ENCODE measurements around the gene ANO3.
"Not testable (repeated sequence)": the region's sequence is repeated elsewhere in the genome, so short reads cannot be mapped to it uniquely, and the experiment has no call there.

ANO3 gene

GRCh38 chr11:26331911-26332571, at the start of gene ANO3:
ANO3 (plus strand) TSS chr11:26332130; CDS start chr11:26332276, 146 bp downstream.
- DNase-seq: peak; percentile 13

DNA sequence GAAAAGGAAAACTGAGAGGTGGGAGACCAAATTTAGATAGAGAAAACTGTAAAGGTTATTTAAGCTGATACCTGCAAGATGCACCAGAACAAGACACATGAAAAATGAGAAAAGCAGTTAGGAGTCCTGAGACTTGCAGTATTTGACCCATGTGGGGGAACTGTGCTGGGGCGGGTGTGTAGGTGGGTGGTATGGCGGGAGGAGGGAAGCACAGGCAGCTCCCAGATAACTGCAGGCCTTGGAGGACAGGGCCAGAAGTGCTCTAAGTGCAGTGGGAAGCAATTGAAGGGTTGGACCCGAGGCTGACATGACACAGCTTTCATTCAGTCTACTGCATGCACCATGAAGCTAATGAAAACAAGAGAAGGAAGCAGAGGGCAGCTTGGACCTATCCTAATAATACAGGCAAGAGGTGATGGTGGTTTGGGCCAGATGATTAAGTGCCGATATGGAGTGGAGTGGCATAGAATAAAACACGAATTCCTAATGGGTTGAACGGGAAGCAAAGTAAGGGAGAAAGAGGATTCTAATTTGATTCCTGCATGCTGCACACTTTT, 48.0 kb upstream of the ANO3 start:
- DNase-seq: no peak

GRCh38 chr11:26285608-26286007, 46.3 kb upstream of the ANO3 start:
- DNase-seq: no peak

DNA sequence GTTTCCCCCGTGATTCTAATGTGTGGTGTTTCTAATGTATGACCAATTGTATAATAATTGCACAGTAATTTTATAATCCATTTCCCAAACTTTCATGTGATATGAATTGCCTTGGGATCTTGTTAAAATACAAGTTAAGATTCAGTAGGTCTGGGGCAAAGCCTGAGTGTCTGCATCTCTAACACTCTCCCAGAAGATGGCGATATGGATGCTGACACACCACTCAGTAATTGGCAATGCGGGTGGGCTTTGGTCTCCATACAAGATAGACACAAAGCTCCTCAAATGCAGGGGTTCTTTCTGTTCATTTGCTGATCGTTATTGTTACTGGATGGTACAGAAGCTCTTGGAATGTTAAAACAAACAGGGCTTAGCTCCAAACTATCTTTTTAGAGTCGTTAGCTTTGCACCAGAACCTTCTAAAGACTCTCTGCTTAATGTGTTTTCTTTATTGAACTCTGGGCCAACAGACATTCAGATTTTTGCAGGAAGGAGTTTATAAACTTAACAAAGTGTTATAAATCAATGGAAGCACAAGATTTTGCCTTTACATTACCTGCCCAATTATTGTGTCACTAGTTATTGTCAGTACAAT, 45.4 kb upstream of the ANO3 start:
- DNase-seq: no peak

DNA sequence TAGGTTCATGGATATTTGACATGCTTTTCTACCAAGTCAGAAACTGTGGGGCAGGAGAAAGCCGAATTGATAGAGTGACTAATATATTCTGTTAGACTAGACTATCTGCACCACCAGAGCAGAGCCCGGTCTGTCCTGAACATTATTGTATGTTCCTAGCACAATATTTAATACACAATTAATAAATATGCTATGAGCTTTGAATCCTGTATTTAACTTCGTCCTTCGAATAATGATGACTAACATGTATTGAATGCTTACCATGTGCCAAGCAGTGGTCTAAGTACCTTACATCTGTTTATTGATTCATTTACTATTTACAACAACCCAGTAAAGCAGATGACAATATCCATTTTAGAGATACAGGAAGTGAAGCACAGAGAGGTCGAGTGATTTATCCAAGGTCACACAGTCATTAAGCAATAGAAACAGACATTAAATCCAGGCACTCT, 44.8 kb upstream of the ANO3 start:
- DNase-seq: no peak

DNA sequence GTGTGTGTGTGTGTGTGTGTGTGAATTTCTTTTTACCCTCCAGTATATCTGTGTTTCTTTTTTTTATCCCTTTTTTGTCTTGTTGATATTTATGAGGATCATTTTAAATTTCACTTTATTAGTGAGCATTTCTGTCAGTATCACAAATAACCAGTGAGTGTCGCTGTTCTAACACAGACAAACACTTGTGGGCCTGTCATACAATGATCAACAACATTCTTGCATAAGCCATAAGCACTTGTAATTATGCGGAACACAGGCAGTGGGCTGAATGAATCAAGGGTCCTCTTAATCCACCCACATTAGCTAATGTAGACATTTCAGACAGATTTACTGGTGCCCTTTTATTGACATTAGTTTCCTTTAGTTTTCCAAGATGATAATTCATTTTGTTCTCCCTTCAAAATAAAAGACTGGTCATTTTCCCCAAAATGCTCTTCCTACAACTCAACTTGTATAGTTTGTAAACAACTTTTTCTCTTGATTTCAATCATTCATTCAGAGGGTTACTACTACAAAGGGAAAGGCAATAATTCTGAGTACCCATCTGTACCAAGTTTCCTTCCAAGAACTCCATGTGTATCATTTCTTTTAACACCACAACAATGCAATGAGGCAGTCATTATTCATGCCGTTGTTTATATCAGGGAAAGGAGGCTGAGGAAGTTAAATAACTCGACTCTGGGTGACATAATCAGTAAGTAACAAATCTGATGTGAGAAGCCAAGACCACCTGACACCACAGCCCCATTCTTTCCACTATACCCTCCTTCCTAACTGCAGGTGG, 34.5 kb upstream of the ANO3 start:
- DNase-seq: peak; percentile 29

- not testable (repeated sequence) for DNase-seq
Measured at GRCh38 chr11:26316372-26316771, 15.6 kb upstream of the ANO3 start.

GRCh38 chr11:26319906-26320305, 12.0 kb upstream of the ANO3 start:
- DNase-seq: no peak

- no peak for DNase-seq
Measured at GRCh38 chr11:26321516-26321915, 10.4 kb upstream of the ANO3 start.

- DNase-seq: no peak
Measured at GRCh38 chr11:26322335-26323067, 9.4 kb upstream of the ANO3 start.

- no peak for DNase-seq
Measured at GRCh38 chr11:26323837-26324236, 8.1 kb upstream of the ANO3 start.

- DNase-seq: no peak
Measured at GRCh38 chr11:26324270-26324669, 7.7 kb upstream of the ANO3 start.

DNA sequence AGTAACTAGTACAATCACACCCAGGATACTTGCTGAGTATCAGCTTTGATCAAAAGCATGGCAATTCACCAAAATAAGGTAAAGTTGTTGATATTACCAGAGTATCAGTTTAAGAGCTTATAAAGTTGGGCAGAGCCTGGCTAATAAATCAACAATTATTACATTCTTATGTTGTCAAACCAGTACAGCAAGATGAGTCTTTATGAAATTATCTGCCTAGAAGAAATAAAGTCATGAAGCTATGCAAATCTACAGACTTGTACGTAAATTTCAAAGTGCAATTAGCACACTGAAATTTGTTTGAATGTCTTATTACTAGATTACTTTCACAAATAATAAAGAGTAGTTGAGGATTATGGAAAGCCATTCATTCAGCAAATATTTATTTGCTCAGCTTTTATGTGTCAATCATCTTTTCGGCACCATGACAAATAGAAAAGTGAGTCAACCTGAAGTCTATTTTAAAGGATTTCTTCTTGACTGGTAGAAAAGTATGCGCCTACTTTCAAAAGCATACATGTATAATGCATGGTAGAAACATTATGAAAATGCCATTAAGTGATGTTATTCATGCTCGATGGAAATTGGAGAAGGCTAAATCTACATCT, 5.0 kb upstream of the ANO3 start:
- no peak for DNase-seq

DNA sequence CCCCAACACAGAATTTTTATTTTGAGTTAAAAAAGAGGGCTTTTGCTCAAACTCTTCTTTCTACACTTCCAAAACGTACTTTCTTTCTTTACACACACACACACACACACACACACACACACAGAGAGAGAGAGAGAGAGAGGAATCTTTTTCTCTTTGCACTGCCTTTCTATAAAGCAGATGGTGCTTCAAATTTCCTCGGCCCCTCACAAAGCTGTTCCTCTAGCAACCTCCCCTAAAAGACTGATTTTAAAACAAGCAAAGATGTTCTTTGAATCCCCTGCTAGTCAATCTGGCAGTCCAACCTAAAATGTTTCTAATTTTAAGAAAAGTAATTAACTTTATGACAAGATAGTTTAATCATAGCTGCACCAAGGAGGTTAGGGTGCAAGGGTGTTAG, 2.7 kb upstream of the ANO3 start:
- DNase-seq: no peak

- no peak for DNase-seq
Measured at GRCh38 chr11:26330262-26330661, 1.7 kb upstream of the ANO3 start.

DNA sequence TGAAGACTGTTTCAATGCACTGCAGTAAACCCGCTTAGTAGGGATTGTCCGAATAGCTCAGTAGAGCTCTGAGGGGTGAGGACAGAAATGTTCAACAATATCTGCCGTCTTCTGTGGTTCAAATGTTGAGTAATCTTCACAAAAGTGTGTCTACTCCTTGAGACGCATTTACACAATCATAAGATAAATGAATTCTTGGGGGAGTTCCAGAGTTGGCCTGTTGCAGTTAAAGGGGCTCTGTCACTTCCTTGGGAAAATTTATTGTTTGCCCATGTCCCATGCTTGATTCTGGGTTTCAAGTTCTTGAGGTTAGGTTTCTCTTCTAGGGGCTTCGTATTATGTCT, 614 bp downstream of the ANO3 start:
- DNase-seq: no peak

- DNase-seq: no peak
Measured at GRCh38 chr11:26333906-26334305, 2.0 kb downstream of the ANO3 start.

DNA sequence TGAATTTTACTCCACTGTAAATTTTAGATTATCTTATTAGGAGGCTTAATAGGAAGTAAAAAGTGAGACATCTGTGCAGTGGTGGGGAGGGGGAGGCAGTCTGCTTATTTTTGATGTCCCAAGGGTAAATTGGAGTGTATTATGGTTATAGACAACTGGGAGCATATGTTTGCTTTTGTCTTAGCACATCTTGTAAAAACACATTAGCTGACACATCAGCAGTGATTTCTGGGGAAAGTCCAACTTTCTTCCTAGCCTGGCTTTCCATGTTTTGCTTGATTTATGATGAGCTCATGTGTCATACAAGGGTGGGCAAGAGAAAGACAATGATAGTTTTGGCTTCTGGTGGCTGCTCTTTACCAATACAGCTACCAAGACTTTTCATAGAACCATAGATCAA, 4.0 kb downstream of the ANO3 start:
- DNase-seq: no peak

GRCh38 chr11:26344647-26345046, 12.7 kb downstream of the ANO3 start:
- no peak for DNase-seq

GRCh38 chr11:26348776-26349175, 16.8 kb downstream of the ANO3 start:
- no peak for DNase-seq

DNA sequence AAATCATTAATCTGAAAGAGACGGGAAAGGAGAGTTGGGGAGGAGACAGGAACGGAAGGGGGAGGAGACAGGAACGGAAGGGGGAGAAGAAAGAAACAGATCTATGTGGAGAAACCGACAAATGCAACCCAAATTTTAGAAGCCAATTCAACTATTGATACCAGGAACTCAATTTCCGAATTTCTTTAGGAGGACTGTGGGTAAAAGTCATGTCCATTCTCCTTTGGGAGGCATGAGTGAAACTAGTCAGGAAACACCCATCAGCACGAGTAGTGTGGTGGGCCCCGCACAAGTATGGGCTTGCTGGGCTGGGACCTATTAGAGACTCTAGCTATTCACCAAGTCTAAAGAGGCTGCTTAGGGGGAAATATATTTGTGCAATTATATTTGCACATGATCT, 18.1 kb downstream of the ANO3 start:
- no peak for DNase-seq

DNA sequence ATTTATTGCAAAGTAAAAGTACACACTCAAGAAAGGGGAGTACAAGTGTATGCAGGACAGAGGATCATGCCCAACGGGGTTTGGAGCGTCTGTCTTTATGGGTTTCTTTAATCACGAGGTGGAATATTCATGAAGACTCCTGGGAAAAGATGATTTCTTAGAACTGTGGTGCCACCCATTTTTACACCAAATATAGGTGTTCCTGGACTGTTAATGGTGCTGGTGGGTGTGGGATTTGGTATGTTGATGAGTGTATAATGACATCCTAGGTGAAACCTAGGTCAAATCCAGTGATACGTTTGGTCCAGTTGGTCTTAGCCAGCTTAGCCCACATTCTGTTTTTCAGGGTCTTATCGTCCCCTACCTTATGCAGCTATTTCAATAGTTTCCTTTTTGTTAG, 21.1 kb downstream of the ANO3 start:
- no peak for DNase-seq

- no peak for DNase-seq
Measured at GRCh38 chr11:26359055-26359454, 27.1 kb downstream of the ANO3 start.

Measured in NCI-H2081 treated with DMSO at 0.1 percent for 48 hours (cell line).